ENCODE data around the gene TNP2. TPM values are rescaled to one million over a fixed set of nuclear protein-coding genes. Genes with fewer than 3 reads are reported as not detected.

The TNP2 gene
- total and polyA plus RNA-seq, 9 of the 15 experiments (the other 6 are each of a cell fraction or from before 2014, with no cell fraction given), result not detected

GRCh38 chr16:11312718-11313492 is 43.8 kb upstream of the TNP2 start (continued):
- TF ChIP-seq VEZF1 (CRISPR knock-in tag; IDR thresholded peaks at IDR 0.05) (peak; percentile 41; the same call in 1 of the 2 replicates), PCBP2 (IDR thresholded peaks at IDR 0.05; ENCODE audit: low read depth, low read length, poor library complexity, severe bottlenecking) (no peak), KLF6 (CRISPR knock-in tag; IDR thresholded peaks at IDR 0.05; ENCODE audit: borderline replicate concordance) (0 out of 2 replicates have a peak, but pooled peaks have one; percentile 8), BHLHE40 (IDR thresholded peaks at IDR 0.05; ENCODE audit: low read length) (peak; percentile 51), ZNF707 (CRISPR knock-in tag; conservative IDR thresholded peaks at IDR 0.05) (no peak), CC2D1A (IDR thresholded peaks at IDR 0.05) (no peak), ZNF785 (CRISPR knock-in tag; IDR thresholded peaks at IDR 0.05) (no peak), CTCF (IDR thresholded peaks at IDR 0.05 in 2 of 3, conservative IDR thresholded peaks at IDR 0.05 in 1 of 3; ENCODE audit: insufficient read depth in 2 of 3, low read depth in 1 of 3, low read length in 3 of 3) (no peak), ILK (tag; IDR thresholded peaks at IDR 0.05; ENCODE audit: borderline replicate concordance, low read depth) (no peak), ZNF217 (CRISPR knock-in tag; IDR thresholded peaks at IDR 0.05) (no peak), ZBTB9 (CRISPR knock-in tag; IDR thresholded peaks at IDR 0.05) (0 out of 2 replicates have a peak, but pooled peaks have one; percentile 33), POLR2G (IDR thresholded peaks at IDR 0.05; ENCODE audit: low read depth, low read length) (no peak), SMARCE1 (IDR thresholded peaks at IDR 0.05) (no peak), CBX5 (IDR thresholded peaks at IDR 0.05; ENCODE audit: borderline replicate concordance, low read depth) (no peak), RFX7 (CRISPR knock-in tag; IDR thresholded peaks at IDR 0.05) (no peak), NFYB (IDR thresholded peaks at IDR 0.05; ENCODE audit: extremely low read depth, insufficient read length) (no peak), HCFC1 (IDR thresholded peaks at IDR 0.05; ENCODE audit: low read depth, low read length) (no peak), NFIC (IDR thresholded peaks at IDR 0.05) (no peak), FUS (optimal IDR thresholded peaks at IDR 0.05; ENCODE audit: low read depth, low read length) (no peak), ARNT (IDR thresholded peaks at IDR 0.05) (no peak), GATA2 (CRISPR knock-in tag; IDR thresholded peaks at IDR 0.05) (no peak)
- TF ChIP-seq, protein P1, sequence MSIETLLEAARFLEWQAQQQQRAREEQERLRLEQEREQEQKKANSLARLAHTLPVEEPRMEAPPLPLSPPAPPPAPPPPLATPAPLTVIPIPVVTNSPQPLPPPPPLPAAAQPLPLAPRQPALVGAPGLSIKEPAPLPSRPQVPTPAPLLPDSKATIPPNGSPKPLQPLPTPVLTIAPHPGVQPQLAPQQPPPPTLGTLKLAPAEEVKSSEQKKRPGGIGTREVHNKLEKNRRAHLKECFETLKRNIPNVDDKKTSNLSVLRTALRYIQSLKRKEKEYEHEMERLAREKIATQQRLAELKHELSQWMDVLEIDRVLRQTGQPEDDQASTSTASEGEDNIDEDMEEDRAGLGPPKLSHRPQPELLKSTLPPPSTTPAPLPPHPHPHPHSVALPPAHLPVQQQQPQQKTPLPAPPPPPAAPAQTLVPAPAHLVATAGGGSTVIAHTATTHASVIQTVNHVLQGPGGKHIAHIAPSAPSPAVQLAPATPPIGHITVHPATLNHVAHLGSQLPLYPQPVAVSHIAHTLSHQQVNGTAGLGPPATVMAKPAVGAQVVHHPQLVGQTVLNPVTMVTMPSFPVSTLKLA (conservative IDR thresholded peaks at IDR 0.05), result peak; percentile 72 to 78; a peak in 3 of 4 replicates

Measured in K562 (cell line).